Fibroblast of lung (primary cell): ENCODE measurements around the gene SERPINB2. TPM values are rescaled to one million over a fixed set of nuclear protein-coding genes. Genes with fewer than 3 reads are reported as not detected.

Experiments
- DNase-seq, 2 donors: peaks; one replicate each; pipeline versions ENCODE4 v3.0.0 to v3.0.0-alpha.2; 2010; ENCODE audit warnings: low read depth in 2 of 2
- H2AFZ ChIP-seq: 2 replicates; pipeline ENCODE4 v1.5.1; 2012; ENCODE audit warnings: low read length, control low read depth, inconsistent platforms
- H3K27ac ChIP-seq: 2 replicates; pipeline ENCODE4 v1.5.1; 2011; ENCODE audit warnings: low read length, control low read depth; ENCODE audit not compliant: insufficient read depth
- H3K27me3 ChIP-seq: 2 replicates; pipeline ENCODE4 v1.5.1; 2011; ENCODE audit warnings: mild to moderate bottlenecking, low read length; ENCODE audit not compliant: control insufficient read depth, insufficient read depth
- H3K36me3 ChIP-seq: 2 replicates; pipeline ENCODE4 v1.5.1; 2011; ENCODE audit warnings: low read length; ENCODE audit not compliant: control insufficient read depth, insufficient read depth
- H3K4me1 ChIP-seq: 2 replicates; pipeline ENCODE4 v1.5.1; 2011; ENCODE audit warnings: low read length; ENCODE audit not compliant: control insufficient read depth, insufficient read depth; ENCODE audit errors: extremely low read depth
- H3K4me2 ChIP-seq: 2 replicates; pipeline ENCODE4 v1.5.1; 2011; ENCODE audit warnings: low read length, control low read depth; ENCODE audit not compliant: insufficient read depth; ENCODE audit errors: extremely low read depth
- H3K4me3 ChIP-seq, 4 experiments: fragments of 200-600 bp in 1 of 4; sonication (generic) in 1 of 4; replicated peaks in 1 of 4; 2 replicates each; pipeline ENCODE4 v1.5.1; 2011 to 2016; ENCODE audit warnings: low read length in 4 of 4, low read depth in 3 of 4, mild to moderate bottlenecking in 3 of 4, control low read depth in 2 of 4, inconsistent platforms in 1 of 4, mixed read lengths in 1 of 4; ENCODE audit not compliant: insufficient read depth in 1 of 4; ENCODE audit errors: control extremely low read depth in 1 of 4
- H3K79me2 ChIP-seq: 2 replicates; pipeline ENCODE4 v1.5.1; 2012; ENCODE audit warnings: mild to moderate bottlenecking, low read length, inconsistent platforms; ENCODE audit not compliant: control insufficient read depth, insufficient read depth
- H3K9ac ChIP-seq: 2 replicates; pipeline ENCODE4 v1.5.1; 2011; ENCODE audit warnings: mild to moderate bottlenecking, low read length, control low read depth; ENCODE audit not compliant: insufficient read depth
- H3K9me3 ChIP-seq: 2 replicates; pipeline ENCODE4 v1.5.1; 2012; ENCODE audit warnings: low read depth, low read length; ENCODE audit not compliant: control insufficient read depth, insufficient read depth
- H4K20me1 ChIP-seq: 2 replicates; pipeline ENCODE4 v1.5.1; 2011; ENCODE audit warnings: low read length; ENCODE audit not compliant: control insufficient read depth, insufficient read depth; ENCODE audit errors: extremely low read depth
- EZH2 ChIP-seq: IDR thresholded peaks from 2 replicates; pipeline ENCODE4 v1.5.1; 2012; ENCODE audit warnings: low read length, control low read depth, mild to moderate bottlenecking; ENCODE audit errors: missing control alignments
- polyA plus RNA-seq, 2 donors: library from polyadenylated mRNA; depleted of rRNA in 1 of 2; stranded (reverse) in 1 of 2; unstranded in 1 of 2; fragments of >200 nt; gene quantifications; 2 replicates each; pipeline ENCODE4 v1.2.1, GENCODE V29; 2011 to 2012; ENCODE audit warnings: missing spikeins in 1 of 2
- total RNA-seq: library from RNA; depleted of rRNA; stranded (reverse); fragments of >200 nt; gene quantifications from 2 replicates; pipeline ENCODE4 v1.2.1, GENCODE V29; 2014
- TF ChIP-seq, protein P1 (sequence below), 2 donors: IDR thresholded peaks in 1 of 2; conservative IDR thresholded peaks in 1 of 2; 1 replicate in 1 of 2; 2 replicates in 1 of 2; pipeline ENCODE4 v1.5.1; 2011 to 2012; ENCODE audit warnings: low read length in 2 of 2, control low read depth in 1 of 2, inconsistent platforms in 1 of 2, low read depth in 1 of 2, mild to moderate bottlenecking in 1 of 2

SERPINB2 gene
- total and polyA plus RNA-seq, 2 donors (not counting 1 experiment from before 2014, with no cell fraction given), result 12.1 to 25.0 TPM

DNA sequence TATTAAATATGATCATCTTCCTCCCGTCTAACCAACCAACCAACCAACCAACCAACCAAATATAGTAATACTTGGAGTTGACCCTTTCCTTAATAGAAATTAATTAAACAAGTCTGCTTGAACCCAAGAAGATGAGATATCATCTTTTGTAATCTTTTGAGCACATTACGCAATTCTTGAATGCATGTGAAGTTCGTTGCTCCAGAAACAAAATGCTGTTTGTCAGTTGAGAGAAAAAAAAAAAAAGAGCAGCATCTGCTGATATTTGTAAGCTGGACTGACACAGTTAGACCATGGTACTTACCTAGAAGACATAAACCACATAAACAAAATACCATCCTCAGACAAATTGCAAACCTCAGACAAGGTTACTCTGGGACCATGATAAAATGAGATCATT, 9.2 kb upstream of the SERPINB2 start:
- DNase-seq, result peak in 1 of 2 donors; percentile 82
- no peak overlapping the region for H3K4me2 ChIP-seq
- H3K36me3 ChIP-seq, result no peaks in the 10 kb centered on the region
- no peak overlapping the region for H3K27ac ChIP-seq
- H3K4me1 ChIP-seq, result peaks cover 7% of the 10 kb centered on the region
- TF ChIP-seq EZH2, result no peak
- TF ChIP-seq, protein P1, sequence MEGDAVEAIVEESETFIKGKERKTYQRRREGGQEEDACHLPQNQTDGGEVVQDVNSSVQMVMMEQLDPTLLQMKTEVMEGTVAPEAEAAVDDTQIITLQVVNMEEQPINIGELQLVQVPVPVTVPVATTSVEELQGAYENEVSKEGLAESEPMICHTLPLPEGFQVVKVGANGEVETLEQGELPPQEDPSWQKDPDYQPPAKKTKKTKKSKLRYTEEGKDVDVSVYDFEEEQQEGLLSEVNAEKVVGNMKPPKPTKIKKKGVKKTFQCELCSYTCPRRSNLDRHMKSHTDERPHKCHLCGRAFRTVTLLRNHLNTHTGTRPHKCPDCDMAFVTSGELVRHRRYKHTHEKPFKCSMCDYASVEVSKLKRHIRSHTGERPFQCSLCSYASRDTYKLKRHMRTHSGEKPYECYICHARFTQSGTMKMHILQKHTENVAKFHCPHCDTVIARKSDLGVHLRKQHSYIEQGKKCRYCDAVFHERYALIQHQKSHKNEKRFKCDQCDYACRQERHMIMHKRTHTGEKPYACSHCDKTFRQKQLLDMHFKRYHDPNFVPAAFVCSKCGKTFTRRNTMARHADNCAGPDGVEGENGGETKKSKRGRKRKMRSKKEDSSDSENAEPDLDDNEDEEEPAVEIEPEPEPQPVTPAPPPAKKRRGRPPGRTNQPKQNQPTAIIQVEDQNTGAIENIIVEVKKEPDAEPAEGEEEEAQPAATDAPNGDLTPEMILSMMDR (conservative IDR thresholded peaks at IDR 0.05 in 1 of 2, IDR thresholded peaks at IDR 0.05 in 1 of 2; ENCODE audit: low read depth in 1 of 2, low read length in 2 of 2), result no peak
- no peak overlapping the region for H3K9ac ChIP-seq
- no peaks in the 10 kb centered on the region for H3K9me3 ChIP-seq
- no peak overlapping the region for H2AFZ ChIP-seq
- no peaks in the 10 kb centered on the region for H4K20me1 ChIP-seq
- H3K27me3 ChIP-seq, result no peaks in the 10 kb centered on the region
- no peaks in the 10 kb centered on the region for H3K79me2 ChIP-seq
- H3K4me3 ChIP-seq, result no peak overlapping the region

DNA sequence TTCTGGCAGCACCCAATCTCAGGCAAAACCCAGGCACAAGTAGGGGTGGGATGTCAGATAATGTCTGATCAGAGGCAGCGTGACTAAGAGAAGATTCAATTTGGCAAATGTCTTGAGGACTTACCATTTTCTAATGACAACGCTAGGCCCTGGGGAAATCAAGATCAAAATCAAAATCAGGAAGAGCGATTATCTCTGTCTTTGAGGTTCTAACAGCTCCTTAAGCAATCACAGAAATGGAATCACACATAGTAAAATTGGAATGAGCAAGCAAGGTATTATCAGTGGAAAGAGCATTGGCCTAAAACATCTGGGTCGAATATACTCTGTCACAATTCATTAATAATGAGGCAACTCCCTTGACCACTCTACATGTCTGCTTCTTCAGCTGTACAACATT, 8.6 kb upstream of the SERPINB2 start:
- no peaks in the 10 kb centered on the region for H3K79me2 ChIP-seq
- no peak for DNase-seq
- H3K9me3 ChIP-seq, result no peaks in the 10 kb centered on the region
- H3K27ac ChIP-seq, result peak overlapping the region; percentile 26
- no peak overlapping the region for H2AFZ ChIP-seq
- no peak for TF ChIP-seq EZH2
- TF ChIP-seq, protein P1 (conservative IDR thresholded peaks at IDR 0.05 in 1 of 2, IDR thresholded peaks at IDR 0.05 in 1 of 2; ENCODE audit: low read depth in 1 of 2, low read length in 2 of 2), result no peak
- H3K27me3 ChIP-seq, result no peaks in the 10 kb centered on the region
- H3K36me3 ChIP-seq, result no peaks in the 10 kb centered on the region
- H3K9ac ChIP-seq, result no peak overlapping the region
- H3K4me2 ChIP-seq, result no peak overlapping the region
- H4K20me1 ChIP-seq, result no peaks in the 10 kb centered on the region
- peaks cover 7% of the 10 kb centered on the region for H3K4me1 ChIP-seq
- H3K4me3 ChIP-seq, result no peak overlapping the region

DNA sequence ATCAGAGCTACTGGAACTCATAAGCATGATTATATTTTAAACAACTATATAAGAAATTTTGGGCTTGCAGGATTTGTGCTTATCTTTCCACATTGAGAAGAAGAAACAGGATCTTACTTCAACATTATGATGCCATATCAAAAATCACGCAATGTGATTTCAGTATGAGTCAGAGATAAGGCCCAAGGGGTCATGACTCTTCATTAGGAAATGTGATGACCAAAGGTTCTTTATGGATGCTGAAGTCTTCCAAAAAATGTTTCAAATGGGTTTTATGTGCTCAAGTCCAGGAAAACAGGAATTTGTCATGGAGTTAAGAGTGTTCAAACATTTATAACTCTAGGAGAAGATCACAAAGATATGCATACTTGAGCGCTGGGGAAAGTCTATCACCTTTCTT, 7.8 kb upstream of the SERPINB2 start:
- no peak overlapping the region for H3K27ac ChIP-seq
- no peaks in the 10 kb centered on the region for H3K27me3 ChIP-seq
- H3K36me3 ChIP-seq, result no peaks in the 10 kb centered on the region
- H3K4me3 ChIP-seq, result no peak overlapping the region
- peaks cover 7% of the 10 kb centered on the region for H3K4me1 ChIP-seq
- peak in 1 of 2 donors; percentile 7 for DNase-seq
- no peak overlapping the region for H2AFZ ChIP-seq
- no peaks in the 10 kb centered on the region for H3K79me2 ChIP-seq
- H3K4me2 ChIP-seq, result no peak overlapping the region
- H4K20me1 ChIP-seq, result no peaks in the 10 kb centered on the region
- no peak overlapping the region for H3K9ac ChIP-seq
- no peaks in the 10 kb centered on the region for H3K9me3 ChIP-seq
- TF ChIP-seq, protein P1 (conservative IDR thresholded peaks at IDR 0.05 in 1 of 2, IDR thresholded peaks at IDR 0.05 in 1 of 2; ENCODE audit: low read depth in 1 of 2, low read length in 2 of 2), result no peak
- TF ChIP-seq EZH2, result no peak
